GM19468 (cell line): ENCODE measurements around the gene SKAP1.
"Not testable (repeated sequence)": the region's sequence is repeated elsewhere in the genome, so short reads cannot be mapped to it uniquely, and the experiment has no call there.

Source experiments
- ATAC-seq: cut with Tn5 transposase; IDR thresholded peaks from one replicate; pipeline ENCODE4 v1.9.1; 2021; ENCODE audit warnings: mild to moderate bottlenecking, moderate library complexity, moderate number of reproducible peaks; ENCODE audit not compliant: unreplicated experiment; ENCODE audit errors: extremely low read depth

The SKAP1 gene

DNA sequence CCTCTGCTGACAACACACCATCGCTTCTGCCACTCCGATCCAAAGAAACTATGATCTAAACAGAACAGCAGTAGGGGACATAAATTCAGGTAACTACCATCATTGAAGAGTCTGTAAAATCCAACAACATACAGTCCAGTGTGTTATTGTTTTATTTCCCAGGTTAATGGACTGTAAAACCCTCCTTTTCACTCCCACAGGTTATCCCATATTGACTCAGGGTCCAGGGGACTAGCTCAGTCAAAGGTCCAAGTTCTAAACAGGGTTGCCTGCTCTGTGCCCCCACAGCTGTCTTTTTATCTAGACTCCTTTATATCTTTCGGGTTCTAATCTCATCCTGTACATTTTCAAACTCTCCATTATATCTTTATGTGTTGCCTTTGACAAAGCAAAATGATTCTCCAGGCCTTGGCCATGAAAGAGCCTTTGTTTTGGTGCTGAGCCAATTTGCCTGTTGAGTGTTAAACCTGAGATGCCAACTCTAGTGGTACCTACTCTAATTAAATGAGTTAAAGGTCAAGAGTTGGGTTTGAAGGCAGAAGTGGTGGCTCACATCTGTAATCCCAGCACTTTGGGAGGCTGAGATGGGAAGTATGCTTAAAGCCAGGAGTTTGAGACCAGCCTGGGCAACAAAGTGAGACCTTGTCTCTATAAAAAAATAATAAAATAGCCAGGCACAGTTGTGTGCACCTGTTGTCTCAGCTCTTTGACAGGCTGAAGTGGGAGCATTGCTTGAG lies 242.0 kb downstream of the SKAP1 start:
- ATAC-seq: no peak

DNA sequence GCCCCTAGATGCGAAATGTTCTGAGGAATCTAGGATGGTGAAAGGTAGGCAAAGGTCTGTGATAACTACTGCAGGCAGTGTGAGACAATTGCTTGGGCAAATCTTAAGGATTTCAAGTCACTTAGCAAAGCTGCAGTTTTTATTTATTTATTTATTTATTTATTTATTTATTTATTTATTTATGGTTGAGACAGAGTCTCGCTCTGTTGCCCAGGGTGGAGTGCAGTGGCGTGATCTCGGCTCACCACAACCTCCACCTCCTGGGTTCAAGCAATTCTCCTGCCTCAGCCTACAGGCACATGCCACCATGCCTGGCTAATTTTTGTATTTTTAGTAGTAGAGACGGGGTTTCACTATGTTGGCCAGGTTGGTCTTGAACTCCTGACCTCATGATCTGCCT lies 243.7 kb downstream of the SKAP1 start:
- not testable (repeated sequence) for ATAC-seq

DNA sequence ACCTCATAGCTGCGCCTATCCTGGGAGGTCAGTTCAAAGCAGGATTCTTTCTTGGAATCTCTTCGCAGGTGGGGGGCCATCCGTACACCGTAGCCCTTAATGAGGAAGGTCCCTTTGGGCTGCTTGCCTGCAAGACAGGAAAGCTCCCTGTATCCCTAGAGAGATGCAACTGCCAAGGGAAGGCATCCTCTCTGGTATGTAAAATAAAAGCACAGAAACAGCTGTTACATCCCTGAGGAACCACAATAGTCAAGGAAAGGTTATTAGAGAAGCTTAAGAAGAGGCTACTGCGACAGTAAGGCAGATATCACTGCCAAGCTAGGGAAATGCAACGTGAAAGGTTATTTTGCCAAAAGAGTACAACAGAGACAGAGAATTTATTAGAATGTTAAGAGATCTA lies 245.3 kb downstream of the SKAP1 start:
- ATAC-seq: no peak

DNA sequence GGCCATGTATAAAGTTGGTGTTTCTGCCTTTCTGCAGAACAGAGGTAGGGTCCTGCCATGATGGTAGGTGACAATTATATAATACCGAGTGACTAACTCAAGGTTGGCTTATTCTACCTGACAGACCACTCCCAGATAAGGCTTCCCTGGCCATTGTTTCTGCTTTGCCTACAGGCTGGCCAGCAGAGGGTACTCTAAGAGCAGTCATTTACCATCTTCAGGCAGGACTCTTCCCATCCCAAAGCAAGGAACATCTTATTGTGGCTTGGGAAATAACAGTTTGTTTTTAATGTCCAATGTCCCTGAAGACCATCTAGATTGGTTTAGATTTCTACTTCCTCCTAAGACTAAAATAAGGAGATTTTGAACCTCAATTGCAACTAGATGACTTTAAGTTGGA lies 248.4 kb downstream of the SKAP1 start:
- ATAC-seq: no peak

DNA sequence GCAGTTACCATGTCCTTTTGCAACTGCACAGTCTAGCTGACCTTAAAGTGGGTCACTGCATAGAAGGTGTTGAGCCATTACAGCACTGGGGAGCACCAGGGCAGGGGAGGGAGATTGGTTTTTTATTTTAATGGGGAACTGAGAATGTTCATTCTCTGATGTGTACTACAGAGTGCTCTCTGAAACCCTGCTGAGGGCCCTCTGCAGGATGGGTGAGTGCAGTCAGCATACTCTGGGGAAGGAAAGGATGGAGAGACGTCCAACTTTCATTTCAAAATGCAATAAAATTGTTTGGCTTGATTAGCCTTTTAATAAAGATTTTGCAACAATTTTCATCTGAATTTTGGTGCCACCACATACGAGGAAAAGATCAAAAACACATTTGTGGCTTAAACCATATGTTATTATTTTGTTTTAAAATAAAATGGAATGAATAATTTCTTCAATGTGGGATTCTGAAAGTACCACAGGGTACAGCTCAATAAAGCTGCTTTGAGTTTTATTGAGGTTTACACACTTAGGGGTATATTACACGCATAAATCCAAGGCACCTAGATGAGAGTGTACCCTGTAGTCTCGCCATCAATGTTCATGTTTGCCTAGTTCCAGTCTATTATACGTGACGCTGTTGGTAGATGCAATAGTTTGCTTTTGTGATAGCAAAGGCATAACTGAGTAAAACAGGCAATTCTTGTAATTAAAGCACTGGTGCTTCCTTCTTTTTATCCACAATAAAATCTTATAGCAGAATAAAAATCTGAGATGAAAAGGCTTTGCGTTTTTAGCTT lies 249.0 kb downstream of the SKAP1 start:
- no peak for ATAC-seq

DNA sequence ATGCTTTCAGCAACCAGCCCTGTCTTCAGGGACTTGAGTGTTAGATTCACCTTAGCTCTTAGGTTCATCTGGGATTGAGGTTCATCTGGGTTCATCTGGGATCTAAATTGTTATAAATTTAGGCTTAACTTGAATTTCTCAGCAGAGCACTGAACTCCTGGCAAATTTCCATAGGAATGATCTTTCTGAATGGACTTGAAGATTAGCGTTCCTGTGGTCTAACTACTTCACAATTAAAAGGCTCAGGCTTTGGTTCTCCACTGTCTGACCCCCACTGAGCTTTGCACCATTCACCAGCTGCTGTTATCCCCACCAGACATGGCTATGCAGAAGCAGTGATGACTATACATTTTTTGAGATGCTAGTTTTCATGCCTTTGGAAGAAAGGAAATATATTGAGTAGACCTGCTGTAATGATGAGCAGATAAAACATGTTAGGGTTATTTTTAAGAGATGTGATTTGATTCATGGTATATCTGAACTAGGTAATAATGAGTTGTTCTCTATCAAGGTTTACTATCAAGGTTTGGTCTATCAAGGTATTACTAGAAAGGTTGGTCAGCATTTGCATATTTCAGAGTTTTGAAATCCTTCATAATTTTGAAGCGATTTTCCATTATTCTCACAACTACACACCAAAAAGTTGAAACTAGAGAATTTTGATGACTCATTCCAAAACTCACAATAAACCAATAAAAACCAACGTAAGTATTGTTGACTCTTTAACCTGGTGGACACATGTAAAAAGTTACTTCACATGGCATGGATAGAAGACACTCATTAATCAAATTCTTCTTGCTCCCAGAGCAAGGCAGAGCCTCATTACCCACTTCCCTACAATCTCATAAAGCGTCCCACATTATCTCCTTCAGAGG lies 250.7 kb downstream of the SKAP1 start:
- ATAC-seq: no peak

DNA sequence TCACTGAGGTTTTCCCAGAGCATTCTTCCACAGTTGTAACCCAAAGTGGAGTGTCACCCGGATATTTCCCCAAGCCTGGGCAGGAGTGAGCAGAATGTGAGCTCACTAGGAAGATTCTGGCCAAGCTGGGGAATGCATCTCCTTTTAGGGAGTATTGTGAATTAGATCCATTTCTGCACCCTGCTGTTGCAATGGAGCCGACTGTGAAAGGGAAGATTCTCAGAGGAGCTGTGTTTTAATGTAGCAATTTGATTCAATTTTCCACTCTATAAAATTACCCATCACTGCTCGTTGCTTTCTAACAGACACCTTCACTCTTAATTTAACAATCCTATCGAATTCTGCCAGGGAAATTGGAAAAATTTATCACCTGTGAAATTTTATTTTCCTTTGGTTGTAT lies 251.7 kb downstream of the SKAP1 start:
- ATAC-seq: no peak

DNA sequence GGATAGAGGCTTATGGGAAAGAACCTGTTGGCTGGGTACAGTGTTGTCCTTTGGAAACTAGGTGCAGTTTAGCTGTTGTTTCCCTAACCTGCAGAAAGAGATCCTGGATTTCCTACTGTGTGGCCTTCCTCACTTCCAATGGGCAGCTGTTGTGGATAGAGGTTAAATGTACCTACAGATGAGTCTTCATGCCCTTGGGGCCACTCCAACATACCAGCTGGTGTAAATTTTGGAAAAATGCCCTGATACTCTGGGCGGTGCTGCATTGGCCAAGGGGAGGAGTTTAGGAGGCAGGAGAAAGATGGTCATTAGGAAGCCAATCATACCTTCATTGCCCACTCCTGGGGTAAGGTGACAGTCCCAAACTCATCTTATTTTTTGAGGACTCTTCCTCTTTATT lies 252.2 kb downstream of the SKAP1 start:
- no peak for ATAC-seq

DNA sequence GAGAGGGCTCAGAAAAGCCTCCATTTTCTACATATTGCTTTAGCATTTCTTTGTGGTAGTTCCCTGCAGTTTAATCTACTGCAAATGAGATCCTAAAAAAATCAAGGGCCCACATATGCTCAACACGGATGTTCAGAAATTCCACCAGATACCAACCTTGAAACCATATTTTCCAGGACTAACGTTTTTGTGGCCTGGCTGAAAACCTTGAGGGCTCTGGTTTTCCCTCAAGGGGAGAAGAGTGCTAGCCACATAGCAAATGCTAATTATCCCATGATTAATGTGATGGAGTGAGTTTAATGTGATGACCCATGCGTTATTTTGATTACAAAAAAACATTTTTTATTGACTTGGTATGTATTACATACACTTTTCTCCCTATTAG lies 253.6 kb downstream of the SKAP1 start:
- ATAC-seq: no peak

DNA sequence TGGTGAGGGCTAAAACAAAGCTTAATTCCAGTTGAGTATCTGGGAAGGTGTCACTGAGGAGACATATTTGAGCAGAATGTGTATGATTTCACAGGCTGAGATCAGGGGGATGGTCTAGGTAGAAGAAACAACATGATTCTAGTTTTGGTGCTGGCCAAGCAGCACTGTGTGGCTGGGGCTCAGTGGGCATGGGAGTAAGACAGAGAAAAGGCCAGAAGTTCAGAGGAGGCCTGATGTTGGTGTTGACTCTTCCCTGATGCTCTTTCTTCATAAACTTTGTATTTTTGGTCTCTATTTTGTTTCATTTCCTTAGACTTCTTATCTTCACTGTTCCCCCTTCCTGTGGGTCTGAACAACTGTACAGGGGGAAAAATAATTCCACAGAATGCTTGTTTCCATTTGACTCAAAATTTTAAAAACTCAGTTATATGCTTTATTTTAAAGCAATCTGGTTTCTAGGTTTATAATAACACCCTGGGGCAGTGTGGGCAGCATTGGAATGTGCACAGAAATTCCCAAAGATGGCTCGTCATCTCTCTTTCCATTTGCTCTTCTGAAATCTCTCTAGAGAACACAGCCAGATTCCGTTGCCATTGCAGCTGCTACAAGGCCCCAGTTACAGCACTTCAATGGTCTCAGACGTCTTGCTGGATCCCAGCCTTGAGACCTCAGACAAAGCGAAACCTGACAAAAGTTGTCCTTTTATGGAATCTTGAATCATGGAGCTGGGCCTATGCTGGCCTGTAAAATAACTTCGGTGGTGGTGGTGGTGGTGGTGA lies 254.1 kb downstream of the SKAP1 start:
- no peak for ATAC-seq

DNA sequence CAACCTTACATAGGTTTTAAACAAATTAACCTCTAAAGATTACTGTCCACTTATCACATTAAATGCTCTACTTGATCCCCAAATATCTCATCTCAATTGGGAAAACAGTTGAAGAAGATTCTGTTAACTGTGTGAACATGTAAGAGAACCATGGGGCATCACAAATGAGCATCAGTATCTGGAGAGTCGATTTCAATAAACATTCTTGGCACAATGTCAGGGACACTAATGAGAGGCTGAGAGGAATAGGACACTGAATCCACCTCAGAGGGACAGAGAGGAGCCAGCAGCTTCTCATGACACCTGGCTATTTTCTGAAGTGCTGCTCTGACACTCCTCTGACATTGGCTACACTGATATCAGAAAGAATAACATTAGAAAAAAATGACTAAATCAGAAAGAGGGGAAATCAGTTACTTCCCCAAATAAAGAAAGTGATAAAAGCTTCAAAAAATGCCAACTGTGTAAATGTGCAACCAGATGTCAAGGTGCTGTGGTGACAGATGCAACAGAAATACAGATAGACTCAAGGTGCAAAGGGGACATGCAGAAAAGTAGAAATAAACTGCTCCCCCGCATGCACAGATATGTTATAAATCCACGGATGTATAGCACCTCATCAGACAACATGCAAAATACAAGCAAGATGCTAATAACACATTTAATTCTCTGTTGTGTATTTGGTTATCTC lies 255.0 kb downstream of the SKAP1 start:
- no peak for ATAC-seq

DNA sequence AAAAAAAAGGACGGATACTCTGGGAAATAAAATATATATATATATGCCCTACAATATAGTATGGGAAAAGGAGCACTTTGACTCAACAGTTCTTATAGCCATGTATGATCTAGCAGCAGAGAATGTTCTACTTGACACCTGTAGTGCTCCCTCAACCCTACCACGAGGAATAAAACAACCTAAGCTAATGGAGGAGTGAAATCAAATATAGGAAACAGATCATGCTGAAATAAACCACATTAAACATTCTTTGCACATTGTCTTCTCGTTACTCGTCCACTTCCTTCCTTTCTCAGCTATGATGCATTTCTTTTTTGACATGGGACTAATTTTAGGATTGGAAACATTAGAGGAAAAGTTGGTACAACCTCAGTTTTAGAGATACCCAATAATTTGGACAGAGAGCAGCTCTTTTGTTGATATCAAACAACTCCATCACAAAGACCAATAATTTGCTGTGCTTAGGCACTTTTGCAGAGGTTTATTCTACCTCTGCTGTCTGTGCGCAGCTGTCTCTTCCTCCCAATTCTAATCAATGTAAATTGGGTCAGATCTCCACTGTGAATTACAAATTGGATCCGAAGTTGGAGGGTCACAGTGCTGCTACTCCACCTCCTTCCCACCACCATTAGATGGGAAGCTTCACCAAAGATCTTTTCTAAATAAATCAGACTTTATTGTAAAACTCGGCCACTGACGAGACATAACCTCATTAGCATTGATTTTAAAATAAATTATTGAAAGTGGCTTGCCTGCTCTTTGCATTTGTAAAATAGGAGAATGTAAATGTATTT lies 256.6 kb downstream of the SKAP1 start:
- ATAC-seq: no peak

DNA sequence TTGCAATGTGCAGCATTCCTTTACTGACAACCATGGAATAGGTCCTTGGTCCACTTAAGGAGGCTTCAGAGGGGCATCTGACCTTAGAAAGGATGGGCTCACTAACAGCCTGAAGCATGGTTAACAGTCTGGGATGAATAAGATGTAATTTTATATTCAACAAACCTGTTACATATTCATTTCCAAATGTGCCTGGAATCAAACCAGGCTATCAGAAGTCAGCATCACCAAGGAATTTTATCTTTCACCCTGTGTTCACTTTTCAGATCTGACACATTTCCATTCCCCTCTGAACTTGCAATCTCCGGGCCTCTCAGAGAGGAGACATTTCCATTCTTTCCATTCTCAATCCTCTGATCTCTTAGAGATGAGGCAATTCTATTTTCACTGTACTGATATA lies 260.1 kb downstream of the SKAP1 start:
- no peak for ATAC-seq

DNA sequence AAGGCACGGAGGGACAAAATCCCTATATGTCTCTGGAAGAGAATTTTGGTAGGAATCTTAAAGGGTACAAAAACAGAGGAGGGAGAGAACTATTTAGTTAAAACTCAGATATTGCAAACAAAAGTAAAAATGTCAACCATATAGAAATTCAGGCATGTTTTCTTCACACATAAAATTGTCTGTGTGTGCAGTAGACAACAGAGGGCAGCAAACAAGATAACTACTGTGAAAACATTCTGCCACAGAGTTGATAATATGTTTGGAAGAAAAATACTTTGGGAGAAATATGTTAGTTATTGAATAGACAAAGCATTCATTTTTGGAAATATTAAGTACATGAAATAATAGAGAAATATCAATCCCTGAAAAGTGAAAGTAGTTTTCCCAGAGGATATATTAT lies 266.2 kb downstream of the SKAP1 start:
- ATAC-seq: no peak

DNA sequence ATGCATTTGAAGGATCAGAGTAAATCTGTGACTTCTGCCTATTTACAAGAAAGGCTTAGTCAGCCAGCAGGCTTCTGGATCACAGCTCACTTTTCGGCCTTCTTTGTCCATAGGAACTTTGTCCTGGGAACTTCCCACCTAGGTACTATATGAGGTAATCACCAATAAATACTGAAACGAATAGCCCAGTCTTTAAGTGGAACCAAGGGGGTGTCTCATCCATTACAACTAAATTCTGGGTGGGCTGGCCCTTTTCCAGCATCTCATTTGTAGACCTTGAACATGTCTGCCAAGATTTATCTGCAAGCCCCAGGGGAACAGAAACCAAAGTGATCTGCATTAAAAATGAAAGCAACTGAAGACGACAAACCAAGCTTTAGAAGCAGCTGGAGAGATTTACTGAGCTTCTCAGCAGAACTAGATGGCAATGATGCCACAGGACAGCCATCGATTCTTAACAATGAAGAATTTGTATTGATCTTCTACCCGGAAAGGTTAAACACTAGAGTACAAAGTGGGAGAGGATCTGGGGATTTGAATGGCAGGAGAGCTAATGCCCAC lies 267.0 kb downstream of the SKAP1 start:
- no peak for ATAC-seq

DNA sequence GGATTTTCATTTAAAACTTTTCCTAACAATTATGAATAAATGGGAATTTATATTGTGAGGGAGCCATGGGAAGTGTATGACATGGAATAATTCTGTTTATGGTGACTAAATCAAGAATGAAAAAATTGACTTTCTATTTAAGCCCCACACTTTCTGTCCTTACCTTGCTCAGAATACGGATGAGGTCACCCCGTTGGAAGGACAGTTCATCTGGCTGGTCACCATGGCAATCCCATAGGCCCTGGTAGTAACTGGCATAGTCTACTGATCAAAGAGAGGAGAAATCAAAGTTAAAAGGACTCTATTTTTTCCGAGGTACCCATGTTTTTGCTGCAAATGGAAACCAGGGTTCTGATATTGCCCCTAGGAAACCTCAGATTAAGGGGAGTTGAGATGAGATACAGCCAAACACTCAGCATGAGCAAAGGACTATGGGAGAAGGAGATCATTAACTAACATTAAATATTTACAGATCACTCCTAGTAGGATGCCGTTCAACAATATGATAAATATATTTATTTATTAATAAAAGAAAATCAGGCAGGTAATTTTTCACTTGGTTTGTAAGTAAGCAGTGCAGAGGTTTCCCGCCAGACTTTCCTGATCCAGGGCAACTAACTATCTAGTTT lies 267.6 kb downstream of the SKAP1 start:
- no peak for ATAC-seq

DNA sequence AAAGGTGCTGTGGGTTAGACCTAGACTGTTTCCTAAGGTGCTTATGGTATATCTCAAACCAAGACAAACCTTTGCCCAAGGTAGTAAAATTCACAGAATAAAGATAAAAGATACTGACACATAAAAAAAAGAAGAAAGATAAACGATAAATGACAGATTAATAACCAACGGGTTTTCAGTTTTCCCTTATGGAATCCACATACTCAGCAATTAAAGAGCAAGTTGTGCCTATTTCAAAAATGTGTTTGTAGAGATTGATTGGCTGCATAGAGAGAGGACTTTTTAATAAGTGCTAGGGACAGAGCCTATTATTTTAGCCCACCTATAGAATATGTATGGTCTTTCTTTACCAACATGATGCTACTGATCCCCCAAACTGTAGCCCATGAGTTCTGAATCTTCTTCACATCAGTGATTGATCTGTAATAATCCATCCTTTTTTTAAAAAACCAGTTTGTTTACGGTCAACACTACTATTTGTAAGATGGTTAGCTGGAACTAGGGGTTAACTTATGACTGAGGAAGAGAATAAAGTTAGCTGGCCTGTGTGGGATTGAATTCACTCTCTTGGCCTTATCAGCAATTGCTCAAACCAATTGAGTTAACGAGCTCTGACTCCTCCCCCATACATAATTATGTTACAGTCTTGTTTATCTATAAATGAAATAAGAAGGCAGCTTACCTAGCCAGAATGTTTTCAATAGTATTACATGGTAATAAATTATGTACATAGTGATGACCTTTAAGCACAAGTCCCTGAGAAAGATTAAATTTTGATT lies 268.7 kb downstream of the SKAP1 start:
- no peak for ATAC-seq
